ENCODE results near the gene RRAS2.
"Not testable (repeated sequence)": the region's sequence is repeated elsewhere in the genome, so short reads cannot be mapped to it uniquely, and the experiment has no call there.

The RRAS2 gene

DNA sequence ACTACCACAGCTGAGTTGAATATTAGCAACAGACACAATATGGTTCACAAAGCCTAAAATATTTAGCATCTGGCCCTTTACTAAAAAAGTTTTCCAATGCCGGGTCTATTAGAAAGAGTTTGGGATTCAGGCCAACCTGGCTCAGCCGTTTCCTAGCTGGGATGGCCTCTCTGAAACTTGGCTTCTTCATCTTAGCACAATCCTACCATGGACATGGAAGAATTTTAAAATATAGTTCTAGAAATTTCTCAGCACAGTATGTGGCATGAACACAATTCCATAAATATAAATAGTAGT is 103.8 kb downstream of the RRAS2 start:
- DNase-seq (ENCODE audit: low read depth) = no peak

DNA sequence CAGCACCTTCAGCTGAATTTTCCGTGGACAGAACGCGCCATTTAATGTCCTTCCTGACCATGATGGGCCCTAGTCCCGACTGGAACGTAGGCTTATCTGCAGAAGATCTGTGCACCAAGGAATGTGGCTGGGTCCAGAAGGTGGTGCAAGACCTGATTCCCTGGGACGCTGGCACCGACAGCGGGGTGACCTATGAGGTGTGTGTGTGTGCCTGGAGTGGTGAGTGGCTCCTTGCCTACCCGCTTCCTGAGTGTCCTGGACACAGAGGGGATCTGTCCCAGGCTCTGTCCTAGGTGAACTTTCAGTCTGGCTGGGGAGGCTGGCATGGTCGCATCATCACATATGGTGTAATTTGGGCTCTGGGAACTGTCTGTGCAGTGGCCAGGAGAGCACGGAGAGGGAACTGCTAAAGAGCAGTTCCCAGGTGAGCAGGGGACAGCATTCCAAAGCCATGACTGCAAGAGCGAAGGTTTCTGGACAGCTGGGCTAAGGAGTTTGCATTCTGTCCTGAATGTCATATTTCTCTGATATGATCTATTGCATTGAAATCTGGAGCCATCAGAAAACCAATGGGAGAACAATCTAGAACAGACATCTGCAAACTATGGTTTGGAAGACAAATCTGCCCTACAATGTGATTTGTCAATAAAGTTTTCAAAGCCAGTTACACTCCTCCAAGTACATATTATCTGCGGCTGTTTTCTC is 104.3 kb downstream of the RRAS2 start:
- no peak for DNase-seq (ENCODE audit: low read depth)

DNA sequence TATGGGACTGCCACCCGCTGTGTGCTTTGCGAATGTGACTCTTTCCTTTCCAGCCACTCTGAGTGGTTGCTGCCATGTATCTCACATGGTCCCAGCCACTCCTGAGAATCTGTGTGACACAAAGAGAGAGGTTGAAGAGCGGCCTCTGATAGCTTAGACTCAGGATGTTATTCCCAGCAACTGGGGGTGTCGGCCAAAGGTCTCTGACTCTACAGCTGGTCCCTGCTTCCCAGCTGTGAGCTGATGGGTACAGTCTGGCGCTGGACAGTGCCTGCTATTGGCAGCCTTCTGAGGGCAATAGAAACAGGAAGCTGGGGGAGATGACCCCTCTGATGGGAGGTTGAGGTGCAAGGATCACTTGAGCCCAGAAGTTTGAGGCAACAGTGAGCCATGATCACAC is 105.1 kb downstream of the RRAS2 start:
- DNase-seq (ENCODE audit: low read depth) = no peak

DNA sequence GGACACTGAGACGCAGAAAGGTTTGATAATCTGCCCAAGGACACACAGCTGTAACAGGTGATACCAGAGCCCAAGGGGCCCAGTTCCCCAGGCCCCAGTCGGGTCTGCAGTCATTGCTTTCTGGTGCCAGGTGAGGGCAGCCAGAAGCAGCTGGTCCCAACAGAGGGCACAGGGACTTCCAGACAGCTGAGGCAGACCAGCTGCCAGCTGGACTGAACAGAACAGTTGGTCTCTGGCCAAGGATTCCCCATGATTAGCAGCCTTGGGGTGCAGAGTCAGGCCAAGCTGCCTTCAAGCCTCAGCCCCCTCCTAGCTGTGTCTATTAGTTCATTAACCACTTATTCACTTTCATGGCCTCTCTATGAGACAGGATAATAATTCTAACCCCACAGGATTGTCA is 105.6 kb downstream of the RRAS2 start:
- no peak for DNase-seq (ENCODE audit: low read depth)

DNA sequence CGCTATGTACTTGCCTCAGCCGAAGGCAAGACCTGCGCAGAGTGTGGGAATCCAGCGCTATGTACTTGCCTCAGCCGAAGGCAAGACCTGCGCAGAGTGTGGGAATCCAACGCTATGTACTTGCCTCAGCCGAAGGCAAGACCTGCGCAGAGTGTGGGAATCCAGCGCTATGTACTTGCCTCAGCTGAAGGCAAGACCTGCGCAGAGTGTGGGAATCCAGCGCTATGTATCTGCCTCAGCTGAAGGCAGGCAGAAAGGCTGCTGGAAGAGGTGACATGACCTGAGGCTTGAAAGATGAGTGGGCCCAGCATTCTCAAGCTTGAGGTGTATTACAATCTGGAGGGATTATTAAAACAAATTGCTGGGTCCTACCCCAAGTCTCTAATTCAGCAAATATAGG is 106.5 kb downstream of the RRAS2 start:
- DNase-seq (ENCODE audit: low read depth) = not testable (repeated sequence)

DNA sequence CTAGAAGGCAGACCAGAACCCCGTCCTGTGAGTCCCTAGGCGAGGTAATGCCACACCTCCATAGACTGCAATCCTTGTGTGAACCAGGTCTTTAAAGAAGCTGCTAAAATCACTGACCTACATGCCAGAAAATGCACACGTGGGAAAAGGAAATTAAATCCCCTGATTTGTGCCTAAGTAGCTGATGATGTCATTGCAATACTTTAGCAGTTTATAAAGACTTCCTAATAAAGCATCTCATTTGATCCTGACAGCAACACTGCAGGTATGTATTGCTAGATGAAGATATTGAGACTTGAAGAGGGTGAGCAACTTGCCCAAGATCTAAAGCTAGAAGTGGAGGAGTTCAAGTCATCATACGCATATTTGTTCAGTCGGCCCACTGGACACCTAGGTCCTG is 107.2 kb downstream of the RRAS2 start:
- no peak for DNase-seq (ENCODE audit: low read depth)

DNA sequence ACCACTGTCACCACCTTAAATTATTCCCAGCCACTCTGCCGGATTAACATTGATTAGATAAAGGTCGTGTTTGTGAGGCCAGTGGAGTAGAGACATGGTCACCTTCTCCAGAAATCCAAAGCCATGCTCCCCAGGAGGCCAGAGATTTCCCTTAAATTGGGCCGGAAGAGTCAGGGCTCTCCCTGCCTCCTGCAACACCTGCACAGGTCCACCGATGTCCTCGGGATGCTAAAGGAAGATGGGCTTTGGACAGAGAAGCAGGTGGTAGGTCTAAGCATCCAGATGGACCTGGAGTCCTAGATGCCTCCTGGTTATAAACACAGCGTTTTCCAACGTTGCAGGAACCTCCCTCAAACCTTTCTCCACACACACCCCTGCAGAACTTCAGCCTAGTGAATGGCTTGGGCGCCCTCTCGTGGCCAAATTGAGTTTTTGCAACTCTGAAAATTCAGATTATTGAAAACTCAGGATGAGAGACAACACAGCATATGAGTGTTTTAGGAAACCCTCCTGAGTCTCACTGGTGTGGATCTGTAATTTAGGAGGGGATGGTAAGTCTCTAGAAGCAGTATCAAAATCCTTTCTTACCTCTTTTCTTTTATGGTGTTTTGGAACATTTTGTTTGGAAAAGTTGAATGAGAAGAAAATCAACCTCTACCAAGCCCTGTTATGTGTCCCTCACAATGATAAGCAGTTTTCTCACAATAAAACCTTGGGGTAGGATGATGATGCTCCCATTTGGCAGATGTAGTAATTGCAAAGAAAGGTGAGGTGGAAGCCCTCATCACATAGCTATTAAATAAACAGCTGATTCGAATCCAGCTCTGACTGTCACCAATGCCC is 109.6 kb downstream of the RRAS2 start:
- no peak for DNase-seq (ENCODE audit: low read depth)

DNA sequence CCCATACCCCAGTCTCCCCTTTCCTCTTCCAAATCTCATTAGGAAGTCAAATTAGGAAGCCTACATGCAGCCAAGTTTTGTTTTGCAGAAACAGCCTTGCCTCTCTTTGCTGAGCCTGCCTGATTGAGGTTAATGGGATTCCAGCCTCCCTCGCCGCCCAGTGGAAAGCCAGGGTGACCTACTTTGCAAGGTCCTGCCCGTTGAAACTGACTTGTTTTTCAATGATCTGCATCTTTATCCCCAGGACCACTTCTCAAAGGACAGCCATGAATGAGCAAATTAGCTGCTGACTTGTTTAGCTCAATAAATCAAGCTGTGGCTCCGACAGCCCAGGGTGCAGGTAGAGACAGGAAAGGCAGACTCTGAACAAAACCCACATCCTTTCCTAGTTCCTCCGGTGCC is 110.4 kb downstream of the RRAS2 start:
- no peak for DNase-seq (ENCODE audit: low read depth)

DNA sequence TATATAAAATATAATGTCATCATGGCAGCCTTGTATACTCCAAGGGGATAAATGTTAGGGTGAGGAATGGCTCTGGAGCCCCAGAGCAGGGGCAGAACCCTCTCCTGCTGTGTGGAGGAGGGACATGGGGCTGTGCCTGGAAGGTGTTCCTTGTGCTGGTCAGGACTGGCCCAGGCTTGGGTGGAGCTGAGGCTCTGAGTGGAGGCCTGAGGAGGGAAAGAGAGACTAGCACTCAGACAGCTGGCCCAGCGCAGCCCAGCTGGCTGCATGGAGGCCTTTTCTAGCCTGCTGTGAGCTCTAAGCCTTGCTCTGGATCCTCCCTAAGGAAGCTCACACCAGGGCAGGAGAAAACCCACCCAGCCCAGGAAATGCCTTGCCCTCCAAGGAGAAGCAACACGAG is 113.5 kb downstream of the RRAS2 start:
- no peak for DNase-seq (ENCODE audit: low read depth)

DNA sequence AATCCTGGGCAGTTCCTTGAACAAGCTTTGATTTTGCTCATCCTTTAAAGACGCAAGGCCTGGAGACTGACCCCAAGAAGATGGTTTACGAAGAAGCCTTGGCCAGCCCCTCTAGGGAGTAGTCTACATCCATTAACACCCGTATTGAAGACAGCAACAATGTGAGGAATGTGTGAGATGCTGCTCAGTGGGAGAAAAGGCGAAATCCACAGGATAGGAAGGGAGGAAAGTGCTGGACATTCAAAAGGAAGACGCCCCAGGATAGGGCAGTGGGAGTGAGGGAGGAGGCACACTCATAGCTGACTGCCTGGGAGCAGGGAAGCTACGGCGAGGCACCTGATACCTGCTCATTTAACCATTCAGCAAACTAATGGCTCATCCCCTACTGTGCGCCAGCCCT is 114.1 kb downstream of the RRAS2 start:
- DNase-seq (ENCODE audit: low read depth) = no peak

DNA sequence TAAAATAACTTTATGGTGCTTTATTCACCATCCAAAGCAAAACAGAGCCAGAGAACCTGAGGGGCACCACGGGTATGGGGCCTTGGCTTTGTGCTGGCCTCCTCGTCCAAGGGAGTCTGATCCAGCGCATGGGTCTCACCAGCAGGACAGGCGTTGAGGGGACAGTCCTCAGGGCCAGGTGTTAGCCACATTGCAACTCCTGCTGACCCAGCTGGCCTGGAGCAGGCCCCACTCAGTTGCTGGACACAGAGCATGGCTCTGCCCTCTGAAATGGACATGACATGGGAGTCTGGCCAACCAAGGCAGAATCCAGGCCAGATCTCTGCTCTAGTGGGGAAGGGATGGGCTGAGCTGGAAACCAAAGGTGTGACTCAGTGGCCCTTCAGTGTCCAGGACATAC is 116.2 kb downstream of the RRAS2 start:
- DNase-seq (ENCODE audit: low read depth) = no peak

DNA sequence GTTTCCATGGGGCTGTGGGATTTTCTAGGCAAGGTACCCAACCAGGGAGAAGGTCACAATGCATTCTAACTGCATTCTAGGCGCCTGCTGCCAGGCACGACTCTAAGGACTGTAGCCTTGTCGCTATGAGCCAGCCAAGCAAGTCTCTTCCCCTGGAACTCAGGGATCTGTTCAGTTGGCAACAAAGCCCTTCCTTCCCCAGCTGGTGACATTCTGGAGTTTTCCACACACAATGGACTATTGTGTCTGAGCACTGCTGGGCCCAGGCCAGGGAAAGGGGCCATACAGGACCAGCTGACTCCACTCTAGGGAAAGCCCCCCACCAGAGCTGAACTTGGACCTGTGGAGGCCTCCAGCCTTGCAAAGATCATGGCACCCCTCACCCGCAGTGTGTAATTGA is 116.8 kb downstream of the RRAS2 start:
- no peak for DNase-seq (ENCODE audit: low read depth)

DNA sequence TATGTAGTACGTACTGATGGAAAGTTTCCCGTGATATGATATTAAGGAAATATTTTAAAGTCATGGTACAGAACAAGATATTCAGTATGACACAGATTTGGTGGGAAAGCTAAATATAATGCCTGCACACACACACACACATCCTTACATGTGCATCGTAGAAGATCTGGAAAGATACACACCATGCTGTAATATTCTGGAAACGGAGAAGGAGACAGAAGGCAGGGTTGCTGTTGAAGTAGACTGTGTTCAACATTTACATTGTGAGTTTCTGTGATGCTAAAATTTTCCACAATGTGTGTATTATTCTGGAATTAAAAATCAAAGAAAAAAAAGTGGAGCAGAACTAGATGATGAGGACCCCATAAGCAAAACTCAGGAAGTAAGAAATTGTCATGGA is 118.0 kb downstream of the RRAS2 start:
- no peak for DNase-seq (ENCODE audit: low read depth)

DNA sequence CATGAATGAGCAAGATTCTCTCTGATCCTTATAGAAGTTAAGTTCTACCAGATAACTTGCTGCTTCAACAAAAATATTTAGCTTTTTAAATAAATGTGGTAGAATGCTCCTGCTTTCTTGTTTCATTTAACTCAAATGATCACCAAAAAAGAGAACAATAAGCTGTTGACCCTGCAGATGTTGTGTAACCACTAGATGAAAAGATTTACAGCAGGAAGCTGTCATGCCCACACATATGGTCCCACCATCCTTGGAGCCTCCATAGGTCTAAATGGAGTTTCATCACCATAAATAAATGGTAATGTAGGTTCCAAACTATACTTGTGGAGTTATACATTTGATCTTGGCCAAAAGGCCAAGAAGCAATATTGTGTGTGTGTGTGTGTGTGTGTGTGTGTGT is 118.8 kb downstream of the RRAS2 start:
- no peak for DNase-seq (ENCODE audit: low read depth)

DNA sequence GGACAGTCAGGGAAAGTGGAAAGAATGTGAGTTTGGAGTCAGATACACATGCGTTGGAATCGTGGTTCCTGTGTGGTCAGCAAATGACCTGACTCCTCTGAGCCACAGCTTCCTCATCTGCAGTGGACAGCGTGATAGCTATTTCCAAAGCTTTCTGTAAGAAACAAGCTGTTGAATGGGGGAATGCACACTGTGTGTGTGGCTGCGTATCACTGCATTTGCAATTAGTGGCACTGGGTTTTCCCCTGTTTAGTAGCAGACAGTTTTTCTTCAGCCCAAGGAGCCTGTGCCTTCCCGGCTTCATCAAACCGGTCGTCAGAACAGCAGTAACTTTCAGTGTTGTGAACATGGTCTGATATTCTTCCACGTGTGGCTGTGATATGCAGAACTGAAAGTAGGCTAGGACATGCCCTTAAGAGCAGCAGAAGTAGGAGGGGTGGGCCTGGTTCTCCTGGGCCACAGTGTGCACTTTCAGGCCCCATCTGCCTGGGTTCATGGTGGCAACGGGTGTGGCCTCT is 121.5 kb downstream of the RRAS2 start:
- no peak for DNase-seq (ENCODE audit: low read depth)

DNA sequence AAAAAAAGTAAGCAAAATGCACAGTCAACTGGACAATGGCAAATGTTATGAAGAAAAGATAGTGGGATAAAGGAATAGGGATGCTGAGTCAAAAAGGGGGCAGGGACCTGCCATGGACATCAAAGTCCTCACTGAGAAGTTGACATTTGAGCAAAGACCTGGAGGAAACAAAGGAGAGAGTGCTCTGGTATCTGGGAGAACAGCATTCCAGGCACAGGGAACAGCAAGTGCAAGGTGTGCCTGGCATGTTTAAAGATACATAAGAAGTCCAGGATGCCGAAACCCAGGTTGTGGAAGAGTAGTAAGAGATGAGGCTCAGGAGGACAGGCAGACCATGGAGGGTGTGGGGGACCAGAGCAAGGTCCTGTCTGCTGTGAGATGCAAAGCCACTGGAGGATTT is 123.3 kb downstream of the RRAS2 start:
- no peak for DNase-seq (ENCODE audit: low read depth)

DNA sequence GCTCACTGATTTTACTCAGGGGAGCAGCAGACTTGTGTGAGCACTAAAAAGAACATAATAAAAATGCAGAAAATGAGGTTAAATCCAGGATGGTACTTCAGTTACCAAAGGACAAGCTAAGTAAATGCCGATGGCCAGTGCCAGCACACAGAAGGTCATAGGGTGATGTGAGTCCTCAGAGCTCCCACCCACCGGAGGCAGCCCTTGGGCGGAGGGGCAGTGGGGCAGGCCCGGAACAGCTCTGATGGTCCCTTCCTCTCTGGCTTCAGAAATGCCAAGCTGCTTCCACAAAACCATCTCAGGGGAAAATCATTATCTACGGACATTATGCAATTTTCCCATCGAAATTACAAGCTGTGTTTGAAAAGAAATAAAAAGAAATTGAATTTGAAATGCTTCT is 124.5 kb downstream of the RRAS2 start:
- no peak for DNase-seq (ENCODE audit: low read depth)

DNA sequence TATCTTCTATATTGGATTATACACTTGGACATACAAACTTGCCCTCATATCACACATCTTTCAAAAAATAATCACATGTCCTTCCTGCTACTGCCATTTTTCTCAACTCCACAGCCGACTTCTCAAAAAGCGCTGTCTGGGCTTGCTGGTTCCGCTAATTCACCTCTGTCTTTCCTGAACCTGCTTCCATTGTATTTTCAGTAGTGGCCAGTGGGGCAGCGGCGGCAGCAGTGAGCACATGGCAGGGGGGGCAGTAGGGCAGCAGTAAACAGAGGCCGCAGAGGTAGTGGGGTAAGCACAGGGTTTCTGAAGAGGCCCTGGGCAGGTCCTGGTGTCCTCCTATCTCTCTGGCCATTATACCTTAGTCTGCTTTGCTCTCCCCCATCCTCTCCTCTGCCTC is 126.3 kb downstream of the RRAS2 start:
- DNase-seq (ENCODE audit: low read depth) = no peak

DNA sequence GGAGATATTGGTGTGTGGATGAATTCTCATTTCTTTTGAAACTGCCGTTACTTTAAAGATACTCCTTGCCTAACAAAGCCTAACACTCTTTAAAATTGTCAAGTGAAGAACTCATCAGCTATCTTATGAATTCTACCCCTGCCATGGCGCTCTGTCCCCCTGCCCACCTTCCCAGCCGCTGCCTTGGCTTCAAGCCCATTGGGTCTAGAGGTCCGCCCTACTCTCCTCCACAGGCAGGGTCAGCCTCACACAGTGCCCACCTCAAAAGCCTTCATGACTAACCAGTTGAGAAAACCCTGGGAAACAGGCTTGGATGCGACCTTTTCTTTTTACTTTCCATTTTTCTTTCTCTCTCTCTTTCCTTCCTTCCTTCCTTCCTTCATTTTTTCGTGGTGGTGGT is 128.6 kb downstream of the RRAS2 start:
- no peak for DNase-seq (ENCODE audit: low read depth)

DNA sequence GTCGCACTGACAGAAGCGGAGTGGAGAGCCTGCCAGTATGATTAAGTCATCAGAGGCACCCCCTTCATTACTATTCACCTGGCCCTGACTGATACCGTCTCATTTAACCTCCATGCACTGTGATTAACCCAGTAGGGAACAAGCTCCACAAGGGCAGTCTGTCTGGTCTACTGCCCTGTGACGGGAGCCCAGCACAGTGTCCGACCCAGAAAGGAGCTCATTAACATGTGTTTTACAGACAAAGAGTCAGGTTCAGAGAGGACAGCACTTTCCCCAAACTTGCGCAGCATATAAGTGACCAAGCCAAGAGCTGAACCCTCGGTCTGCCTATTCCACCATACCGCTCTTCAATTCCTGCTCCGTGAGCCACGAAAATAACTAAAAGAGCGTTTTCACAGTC is 129.5 kb downstream of the RRAS2 start:
- no peak for DNase-seq (ENCODE audit: low read depth)

DNA sequence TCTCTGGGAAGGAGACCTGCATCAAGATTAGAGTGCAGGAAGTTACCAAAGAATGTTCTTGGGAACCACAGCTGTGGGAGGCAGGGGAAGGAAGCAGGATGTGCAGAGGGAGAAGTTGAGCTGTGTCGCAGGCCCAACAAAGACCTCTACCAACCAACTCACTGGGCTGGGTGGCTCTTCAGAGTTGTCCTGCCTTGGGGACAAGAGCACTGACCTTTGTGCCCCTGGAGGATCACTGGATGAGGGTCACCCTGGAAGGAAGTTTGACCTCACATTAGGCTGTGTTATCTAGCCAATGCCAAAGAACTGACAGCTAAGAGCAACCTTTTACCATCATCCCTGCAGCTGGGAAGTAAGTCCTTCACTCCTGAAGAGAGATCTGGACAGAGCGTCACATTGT is 130.6 kb downstream of the RRAS2 start:
- no peak for DNase-seq (ENCODE audit: low read depth)
